CD14-positive monocyte (primary cell): ENCODE measurements around the gene PRRT2. TPM values are rescaled to one million over a fixed set of nuclear protein-coding genes. Genes with fewer than 3 reads are reported as not detected.
A peak's percentile ranks its signal among the peaks of the same experiment; 100 is the strongest.

Experiments used
- DNase-seq, 3 donors: peaks; one replicate each; pipeline ENCODE4 v3.0.0-alpha.2; 2011 to 2022
- H2AFZ ChIP-seq: 2 replicates; pipeline ENCODE4 v1.6.0; 2012; ENCODE audit warnings: mild to moderate bottlenecking, low read depth, low read length, inconsistent platforms; ENCODE audit not compliant: insufficient read depth, poor library complexity, severe bottlenecking
- H3K27ac ChIP-seq, 2 donors: 1 replicate in 1 of 2; 2 replicates in 1 of 2; pipeline ENCODE4 v1.5.1; 2012 to 2013; ENCODE audit warnings: low read length in 2 of 2, control low read depth in 1 of 2, inconsistent platforms in 1 of 2, low read depth in 1 of 2, mild to moderate bottlenecking in 1 of 2
- H3K27me3 ChIP-seq, 2 donors: one replicate each; pipeline versions ENCODE4 v1.6.0 to v1.6.1; 2011 to 2013; ENCODE audit warnings: low read length in 2 of 2; ENCODE audit not compliant: control insufficient read depth in 2 of 2, insufficient read depth in 2 of 2
- H3K36me3 ChIP-seq, 2 donors: replicated peaks in 1 of 2; 1 replicate in 1 of 2; 2 replicates in 1 of 2; pipeline versions ENCODE4 v1.5.1 to v1.6.1; 2012 to 2013; ENCODE audit warnings: low read length in 2 of 2, control low read depth in 1 of 2, inconsistent platforms in 1 of 2, mild to moderate bottlenecking in 1 of 2; ENCODE audit not compliant: insufficient read depth in 2 of 2, control insufficient read depth in 1 of 2
- H3K4me1 ChIP-seq, 2 donors: 1 replicate in 1 of 2; 2 replicates in 1 of 2; pipeline versions ENCODE4 v1.5.1 to v1.6.1; 2012 to 2013; ENCODE audit warnings: low read length in 2 of 2, control low read depth in 1 of 2, inconsistent platforms in 1 of 2, mild to moderate bottlenecking in 1 of 2, moderate library complexity in 1 of 2; ENCODE audit not compliant: insufficient read depth in 2 of 2, control insufficient read depth in 1 of 2
- H3K4me2 ChIP-seq: replicated peaks from 2 replicates; pipeline ENCODE3; 2012; ENCODE audit warnings: low read length, moderate library complexity, mild to moderate bottlenecking; ENCODE audit not compliant: poor library complexity, severe bottlenecking; ENCODE audit errors: extremely low read depth
- H3K4me3 ChIP-seq, 3 experiments: fragments of 200-600 bp in 1 of 3; sonication (generic) in 1 of 3; replicated peaks in 1 of 3; 1 replicate in 2 of 3; 2 replicates in 1 of 3; pipeline ENCODE4 v1.5.1; 2011 to 2013; ENCODE audit warnings: low read length in 3 of 3, mild to moderate bottlenecking in 3 of 3, control low read depth in 2 of 3, low read depth in 2 of 3, inconsistent platforms in 1 of 3, moderate library complexity in 1 of 3
- H3K79me2 ChIP-seq: 2 replicates; pipeline ENCODE4 v1.6.0; 2012; ENCODE audit warnings: mild to moderate bottlenecking, control low read depth, inconsistent platforms, low read length, moderate library complexity; ENCODE audit not compliant: insufficient read depth
- H3K9ac ChIP-seq: 2 replicates; pipeline ENCODE4 v1.6.0; 2017; ENCODE audit warnings: low read length, mild to moderate bottlenecking; ENCODE audit not compliant: insufficient read depth, poor library complexity, severe bottlenecking
- H3K9me3 ChIP-seq, 2 donors: replicated peaks in 1 of 2; 1 replicate in 1 of 2; 2 replicates in 1 of 2; pipeline versions ENCODE4 v1.5.1 to v1.6.1; 2012 to 2013; ENCODE audit warnings: low read length in 2 of 2, control low read depth in 1 of 2; ENCODE audit not compliant: control insufficient read depth in 1 of 2, insufficient read depth in 1 of 2
- H4K20me1 ChIP-seq: 2 replicates; pipeline ENCODE4 v1.6.0; 2012; ENCODE audit warnings: mild to moderate bottlenecking, low read length, control low read depth, moderate library complexity; ENCODE audit not compliant: insufficient read depth
- H3K27ac Mint-ChIP-seq, 7 donors: one replicate each; pipeline ENCODE4 v1.8.0; 2020; ENCODE audit warnings: mild to moderate bottlenecking in 7 of 7, mixed read lengths in 7 of 7, moderate library complexity in 6 of 7, inconsistent platforms in 2 of 7
- H3K27me3 Mint-ChIP-seq, 3 donors: one replicate each; pipeline ENCODE4 v1.8.0; 2021 to 2022; ENCODE audit warnings: low read depth in 3 of 3, mild to moderate bottlenecking in 3 of 3, mixed read lengths in 3 of 3, moderate library complexity in 3 of 3, inconsistent platforms in 1 of 3
- H3K36me3 Mint-ChIP-seq, 2 donors: one replicate each; pipeline ENCODE4 v1.8.0; 2020; ENCODE audit warnings: mixed read lengths in 2 of 2, inconsistent platforms in 1 of 2, mild to moderate bottlenecking in 1 of 2
- H3K4me1 Mint-ChIP-seq: one replicate; pipeline ENCODE4 v1.8.0; 2020; ENCODE audit warnings: mild to moderate bottlenecking, mixed read lengths
- H3K4me3 Mint-ChIP-seq, 2 donors: one replicate each; pipeline ENCODE4 v1.8.0; 2020; ENCODE audit warnings: mild to moderate bottlenecking in 2 of 2, mixed read lengths in 2 of 2, moderate library complexity in 1 of 2
- H3K9me3 Mint-ChIP-seq, 7 donors: one replicate each; pipeline ENCODE4 v1.8.0; 2020 to 2022; ENCODE audit warnings: mixed read lengths in 7 of 7, mild to moderate bottlenecking in 6 of 7, moderate library complexity in 6 of 7, inconsistent platforms in 2 of 7
- WGBS: methylation state at CpG from one replicate; pipeline ENCODE4 v1.1.5; 2013; ENCODE audit warnings: missing lambda C conversion rate; ENCODE audit not compliant: insufficient coverage; 5-methylcytosine and 5-hydroxymethylcytosine counted together
- intact Hi-C, 2 donors: fragments of 100-400 bp; cut with micrococcal nuclease; formaldehyde crosslinking; loops; one replicate each; pipeline versions ENCODE4 v1.15.0 to v1.15.1; 2023
- polyA plus RNA-seq, 3 donors: library from polyadenylated mRNA; depleted of rRNA in 1 of 3; unstranded in 2 of 3; stranded (reverse) in 1 of 3; fragments of 300-500 nt in 2 of 3; fragments of >200 nt in 1 of 3; fragmentation: Illumina TruSeq in 2 of 3; gene quantifications; 1 replicate in 2 of 3; 2 replicates in 1 of 3; pipeline ENCODE4 v1.2.3, GENCODE V29; 2012 to 2021
- TF ChIP-seq, protein P1 (sequence below): fragments of 200-600 bp; IDR thresholded peaks from one replicate; pipeline ENCODE4 v1.8.0; 2022; ENCODE audit warnings: antibody characterized with exemption, mild to moderate bottlenecking

The PRRT2 gene
- polyA plus RNA-seq, 3 donors = 0.04 TPM; not detected in 2

DNA sequence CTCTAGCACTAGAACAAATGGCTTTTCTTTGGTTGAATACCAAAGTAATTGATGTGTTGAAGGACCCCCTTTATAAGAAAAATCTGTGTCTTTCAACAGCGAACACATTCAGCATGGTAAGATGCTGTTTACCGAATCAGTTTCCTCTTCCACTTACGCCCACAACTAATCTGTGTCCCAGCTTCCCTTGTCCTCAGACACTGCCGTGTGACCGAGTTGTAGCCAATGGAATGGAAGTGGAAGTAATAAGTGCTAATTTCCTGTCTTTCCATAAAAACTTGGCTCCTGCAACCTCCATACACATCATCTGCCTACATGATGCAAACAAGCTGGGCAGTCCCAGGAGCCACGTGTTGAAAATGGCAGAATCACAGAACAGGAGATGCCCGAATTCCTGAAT is 40.7 kb downstream of the PRRT2 start:
- no CpG with 5 or more reads among the region's 7 CpGs for WGBS
- intact Hi-C loops = no loop called here

DNA sequence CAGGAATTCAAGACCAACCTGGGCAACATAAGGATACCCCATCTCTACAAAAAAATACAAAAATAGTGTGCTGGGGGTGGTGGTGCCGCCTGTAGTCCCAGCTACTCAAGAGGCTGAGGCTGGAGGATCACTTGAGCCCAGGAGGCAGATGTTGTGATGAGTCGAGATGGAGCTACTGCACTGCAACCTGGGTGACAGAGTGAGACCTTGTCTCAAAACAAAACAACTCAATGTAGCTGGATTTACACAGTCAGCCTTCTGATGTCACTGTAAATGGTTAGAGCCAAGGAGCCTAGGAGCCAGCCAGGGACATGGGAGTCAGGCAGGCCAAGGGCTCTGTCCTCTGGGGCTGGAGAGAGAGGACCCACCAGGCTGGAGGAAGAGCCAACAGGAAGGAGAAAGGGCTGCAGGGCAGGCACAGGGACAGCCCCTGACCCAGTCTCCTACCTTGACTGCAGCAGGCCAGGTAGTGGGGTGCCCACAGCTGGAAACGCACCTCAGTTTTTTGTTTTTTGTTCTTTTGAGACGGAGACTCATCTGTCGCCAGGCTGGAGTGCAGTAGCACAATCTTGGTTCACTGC is 42.6 kb downstream of the PRRT2 start:
- H4K20me1 ChIP-seq = peaks cover 12% of the 10 kb centered on the region
- H3K4me3 ChIP-seq = no peak overlapping the region
- TF ChIP-seq, protein P1, sequence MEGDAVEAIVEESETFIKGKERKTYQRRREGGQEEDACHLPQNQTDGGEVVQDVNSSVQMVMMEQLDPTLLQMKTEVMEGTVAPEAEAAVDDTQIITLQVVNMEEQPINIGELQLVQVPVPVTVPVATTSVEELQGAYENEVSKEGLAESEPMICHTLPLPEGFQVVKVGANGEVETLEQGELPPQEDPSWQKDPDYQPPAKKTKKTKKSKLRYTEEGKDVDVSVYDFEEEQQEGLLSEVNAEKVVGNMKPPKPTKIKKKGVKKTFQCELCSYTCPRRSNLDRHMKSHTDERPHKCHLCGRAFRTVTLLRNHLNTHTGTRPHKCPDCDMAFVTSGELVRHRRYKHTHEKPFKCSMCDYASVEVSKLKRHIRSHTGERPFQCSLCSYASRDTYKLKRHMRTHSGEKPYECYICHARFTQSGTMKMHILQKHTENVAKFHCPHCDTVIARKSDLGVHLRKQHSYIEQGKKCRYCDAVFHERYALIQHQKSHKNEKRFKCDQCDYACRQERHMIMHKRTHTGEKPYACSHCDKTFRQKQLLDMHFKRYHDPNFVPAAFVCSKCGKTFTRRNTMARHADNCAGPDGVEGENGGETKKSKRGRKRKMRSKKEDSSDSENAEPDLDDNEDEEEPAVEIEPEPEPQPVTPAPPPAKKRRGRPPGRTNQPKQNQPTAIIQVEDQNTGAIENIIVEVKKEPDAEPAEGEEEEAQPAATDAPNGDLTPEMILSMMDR = no peak
- H3K9ac ChIP-seq = no peak overlapping the region
- no peaks in the 10 kb centered on the region for H3K9me3 ChIP-seq
- no peaks in the 10 kb centered on the region for H3K79me2 ChIP-seq
- WGBS = 100% methylated on average over 2 of the region's 5 CpGs
- H2AFZ ChIP-seq = no peak overlapping the region
- no peaks in the 10 kb centered on the region for H3K4me1 Mint-ChIP-seq
- H3K4me1 ChIP-seq = no peaks in the 10 kb centered on the region
- peaks cover 13 to 17% of the 10 kb centered on the region in 2 donors for H3K36me3 ChIP-seq
- H3K27me3 Mint-ChIP-seq = peaks cover 0 to 4% (median 2%) of the 10 kb centered on the region in 3 donors
- H3K27ac ChIP-seq = no peak overlapping the region
- intact Hi-C loops = no loop called here
- DNase-seq = no peak
- H3K27me3 ChIP-seq = no peaks in the 10 kb centered on the region
- H3K4me3 Mint-ChIP-seq = no peak overlapping the region
- H3K4me2 ChIP-seq = no peak overlapping the region
- H3K36me3 Mint-ChIP-seq = peaks cover 21 to 32% of the 10 kb centered on the region in 2 donors
- H3K9me3 Mint-ChIP-seq = no peaks in the 10 kb centered on the region
- peak overlapping the region in 1 of 7 donors; percentile 40 for H3K27ac Mint-ChIP-seq

More for the DNA sequence above, 40.7 kb downstream of the PRRT2 start:
- Histone ChIP-seq H3K27ac (no peak overlapping the region), H3K4me2 (no peak overlapping the region), H4K20me1 (peaks cover 16% of the 10 kb centered on the region), H3K4me1 (no peaks in the 10 kb centered on the region), H3K9ac (no peak overlapping the region), H3K4me3 (no peak overlapping the region), H3K27me3 (no peaks in the 10 kb centered on the region), H3K36me3 (peaks cover 3 to 15% of the 10 kb centered on the region in 2 donors), H3K9me3 (no peaks in the 10 kb centered on the region), H3K79me2 (no peaks in the 10 kb centered on the region), H2AFZ (no peak overlapping the region)
- Mint-ChIP-seq H3K4me1 (no peaks in the 10 kb centered on the region), H3K36me3 (peaks cover 18 to 30% of the 10 kb centered on the region in 2 donors), H3K9me3 (peaks cover 0 to 2% (median 0%) of the 10 kb centered on the region in 7 donors), H3K27ac (no peak overlapping the region), H3K27me3 (peaks cover 0 to 5% (median 2%) of the 10 kb centered on the region in 3 donors), H3K4me3 (no peak overlapping the region)
- no peak for DNase-seq
- TF ChIP-seq, protein P1 = no peak
